GDM1 (cell line): ENCODE data around the gene PTPRN2.

ENCODE experiments used
- DNase-seq: peaks from one replicate; lab custom pipeline; 2025; lab: John Stamatoyannopoulos, UW

Gene PTPRN2

DNA sequence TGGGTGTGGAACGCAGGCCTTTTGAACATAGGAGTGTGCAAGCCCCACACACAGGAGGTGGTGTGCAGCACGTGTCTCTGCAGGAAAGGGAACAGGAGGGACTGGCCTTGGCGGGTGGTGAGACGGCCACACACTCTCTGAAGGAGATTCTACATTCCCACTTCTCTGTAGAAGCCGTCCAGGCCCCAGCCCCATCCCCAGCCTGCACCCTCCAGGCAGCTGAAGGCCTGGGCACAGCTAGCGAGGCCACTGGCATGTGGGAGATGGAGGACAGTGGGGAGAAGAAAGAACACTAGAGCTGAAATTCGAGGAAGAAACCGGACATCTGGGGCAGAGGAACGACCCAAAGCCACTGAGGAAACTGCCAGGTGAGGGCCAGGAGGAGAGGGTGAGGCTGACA lies 743.5 kb downstream of the PTPRN2 start:
- DNase-seq = no peak

DNA sequence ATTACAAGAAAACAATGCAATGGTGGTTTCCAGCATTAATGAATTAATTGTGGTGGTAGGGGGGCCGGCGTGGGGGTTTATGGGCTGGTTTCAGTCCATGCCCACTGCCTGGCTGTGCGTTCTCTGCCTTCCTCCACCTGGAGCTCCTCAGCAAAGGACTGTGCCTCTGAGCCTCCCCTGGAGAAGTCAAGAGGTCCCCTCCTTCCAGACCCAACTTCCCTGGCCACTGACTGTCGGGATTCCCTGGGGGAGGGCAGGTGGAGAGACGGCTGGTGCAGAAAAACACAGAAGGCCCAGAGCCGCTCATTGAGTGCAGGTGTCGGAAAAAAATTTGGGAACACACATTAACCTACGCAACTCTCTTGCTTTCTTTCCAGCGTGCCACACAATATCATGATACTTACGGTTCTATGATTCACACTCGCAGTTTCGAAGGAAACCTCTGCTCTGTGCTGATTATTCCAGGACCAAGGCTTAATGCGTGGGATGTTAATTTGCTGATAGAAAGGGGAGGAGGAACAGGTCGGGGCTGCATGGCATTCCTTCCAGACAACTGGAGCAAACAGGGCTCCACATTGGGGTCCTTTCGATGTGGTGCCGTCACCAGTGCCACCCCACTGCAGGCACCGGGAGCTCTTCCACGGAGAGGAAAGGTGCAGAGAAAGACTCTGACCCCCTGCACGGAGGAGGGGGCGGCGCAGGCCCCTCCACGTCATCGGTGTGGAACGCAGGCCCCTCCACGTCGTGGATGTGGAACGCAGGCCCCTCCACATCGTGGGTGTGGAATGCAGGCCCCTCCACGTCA lies 744.1 kb downstream of the PTPRN2 start:
- DNase-seq = no peak

DNA sequence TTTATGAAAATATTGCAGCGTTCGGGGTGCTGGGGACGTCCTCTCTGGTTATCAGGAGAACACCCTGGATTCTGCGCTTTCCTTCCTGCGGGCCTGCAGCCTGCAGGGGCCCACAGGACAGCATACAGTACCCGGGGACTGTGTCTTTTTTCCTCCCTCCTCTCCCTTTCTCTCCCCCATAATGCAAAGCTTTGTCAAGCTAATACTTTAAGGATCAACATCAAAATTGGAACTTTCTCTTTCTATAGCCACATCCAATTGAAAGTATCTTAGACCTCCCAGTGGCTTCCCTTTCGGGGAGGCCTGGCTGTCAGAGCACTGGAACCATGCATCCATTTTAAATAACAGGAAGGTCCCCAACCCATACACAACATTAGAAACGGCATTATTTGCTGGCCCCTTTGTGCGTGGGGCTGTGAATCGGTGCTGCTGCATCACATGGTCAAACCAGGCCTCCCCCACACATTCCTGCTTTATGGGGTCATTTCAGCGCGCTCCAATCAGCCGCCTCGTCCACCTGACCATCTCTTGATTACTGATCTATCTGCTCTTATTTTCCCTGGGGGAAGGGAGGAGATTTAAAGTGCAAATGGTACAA lies 745.8 kb downstream of the PTPRN2 start:
- no peak for DNase-seq

DNA sequence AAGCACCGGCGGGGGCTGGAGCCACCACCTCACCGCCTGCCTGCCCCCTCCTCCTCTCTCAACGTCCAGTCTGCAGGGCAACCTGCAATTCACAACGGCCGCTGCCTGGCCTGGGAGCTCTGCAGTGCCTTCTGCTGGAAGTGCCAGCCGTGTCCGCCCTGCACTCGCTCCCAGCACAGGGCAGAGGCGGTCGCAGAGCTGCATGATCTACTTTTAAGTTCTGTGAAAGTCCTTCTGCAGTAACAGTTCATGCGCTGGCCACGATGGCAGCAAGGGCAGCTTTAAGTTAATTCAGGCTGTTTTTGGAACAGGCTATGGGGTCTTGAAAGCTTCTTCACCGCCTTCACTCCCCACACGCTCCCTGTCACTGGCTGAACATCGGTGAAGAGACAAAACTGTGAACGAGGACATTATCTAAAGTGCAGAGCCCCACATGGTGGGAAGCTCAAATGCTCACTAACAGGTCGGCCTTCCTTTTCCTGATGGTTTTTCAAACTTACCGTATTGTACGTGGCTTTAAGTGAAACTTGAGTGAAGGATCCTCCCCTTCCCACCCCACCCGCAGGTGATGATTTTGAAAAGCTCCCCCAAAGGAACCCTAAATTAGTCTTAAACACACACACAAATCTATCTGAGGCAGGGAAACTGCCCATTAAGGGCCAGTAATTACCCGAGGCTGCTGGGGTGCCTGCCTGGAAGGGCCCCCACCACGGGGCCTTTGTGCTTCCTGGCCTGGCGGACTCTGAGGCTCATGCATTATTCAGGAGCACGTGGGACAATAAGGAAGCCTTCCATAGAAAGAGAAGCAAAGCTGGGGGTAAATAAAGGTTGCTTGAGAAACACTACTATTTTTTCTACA lies 746.5 kb downstream of the PTPRN2 start:
- no peak for DNase-seq

DNA sequence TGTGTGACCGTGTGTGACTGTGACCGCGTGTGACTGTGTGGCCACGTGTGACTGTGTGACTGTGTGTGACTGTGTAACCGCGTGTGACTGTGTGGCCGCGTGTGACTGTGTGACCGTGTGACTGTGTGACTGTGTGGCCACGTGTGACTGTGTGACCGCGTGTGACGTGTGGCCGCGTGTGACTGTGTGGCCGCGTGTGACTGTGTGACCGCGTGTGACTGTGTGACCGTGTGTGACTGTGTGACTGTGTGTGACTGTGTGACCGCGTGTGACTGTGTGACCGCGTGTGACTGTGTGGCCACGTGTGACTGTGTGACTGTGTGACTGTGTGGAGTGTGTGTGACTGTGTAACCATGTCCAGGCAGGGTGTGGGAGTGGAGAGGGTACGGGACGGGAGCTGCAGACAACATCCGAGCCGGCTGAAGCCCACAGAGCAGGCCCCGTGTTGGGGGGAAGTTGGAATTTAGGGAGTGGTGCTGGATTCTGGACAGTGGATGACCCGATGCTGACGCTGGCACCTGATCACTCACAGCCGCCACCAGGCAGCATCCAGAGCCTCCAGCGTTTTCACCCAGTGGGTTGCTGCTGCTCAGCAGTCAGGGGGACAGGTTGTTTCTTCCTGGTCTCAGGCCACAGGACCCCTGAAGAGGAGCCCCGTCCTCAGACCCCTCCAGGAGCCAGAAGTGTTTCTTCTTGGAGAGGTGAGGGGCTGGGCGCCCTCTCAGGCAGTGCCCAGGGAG lies 747.3 kb downstream of the PTPRN2 start:
- DNase-seq = no peak

DNA sequence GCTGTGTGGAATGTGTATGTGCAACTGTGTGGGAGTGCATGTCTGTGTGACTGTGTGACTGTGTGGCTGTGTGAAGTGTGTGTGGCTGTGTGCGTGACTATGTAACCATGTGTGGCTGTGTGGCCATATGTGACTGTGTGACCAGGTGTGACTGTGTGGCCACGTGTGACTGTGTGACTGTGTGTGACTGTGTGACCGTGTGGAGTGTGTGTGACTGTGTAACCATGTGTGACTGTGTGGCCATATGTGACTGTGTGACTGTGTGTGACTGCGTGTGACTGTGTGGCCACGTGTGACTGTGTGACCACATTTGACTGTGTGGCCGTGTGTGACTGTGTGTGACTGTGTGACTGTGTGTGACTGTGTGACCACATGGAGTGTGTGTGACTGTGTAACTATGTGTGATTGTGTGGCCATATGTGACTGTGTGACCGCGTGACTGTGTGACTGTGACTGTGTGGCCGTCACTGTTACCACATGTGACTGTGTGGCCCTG lies 747.9 kb downstream of the PTPRN2 start:
- no peak for DNase-seq

DNA sequence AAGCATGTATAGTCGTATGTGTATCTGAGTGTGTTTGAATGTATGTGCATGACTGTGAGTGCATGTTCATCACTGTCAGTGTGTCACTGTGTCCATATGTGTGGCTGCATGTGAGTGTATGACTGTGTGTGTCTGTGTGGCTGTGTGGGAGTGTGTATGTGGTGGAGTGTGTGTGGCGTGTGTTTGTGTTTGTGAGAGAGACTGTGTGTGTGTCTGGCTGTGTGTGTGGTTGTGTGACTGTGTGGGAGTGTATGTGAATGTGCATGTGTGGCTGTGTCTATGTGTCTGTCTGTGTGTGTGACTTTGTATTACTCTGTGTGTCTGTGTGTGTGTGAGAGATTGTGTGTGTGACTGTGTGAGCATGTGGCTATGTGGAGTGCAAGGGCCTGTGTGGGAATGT lies 748.4 kb downstream of the PTPRN2 start:
- no peak for DNase-seq

DNA sequence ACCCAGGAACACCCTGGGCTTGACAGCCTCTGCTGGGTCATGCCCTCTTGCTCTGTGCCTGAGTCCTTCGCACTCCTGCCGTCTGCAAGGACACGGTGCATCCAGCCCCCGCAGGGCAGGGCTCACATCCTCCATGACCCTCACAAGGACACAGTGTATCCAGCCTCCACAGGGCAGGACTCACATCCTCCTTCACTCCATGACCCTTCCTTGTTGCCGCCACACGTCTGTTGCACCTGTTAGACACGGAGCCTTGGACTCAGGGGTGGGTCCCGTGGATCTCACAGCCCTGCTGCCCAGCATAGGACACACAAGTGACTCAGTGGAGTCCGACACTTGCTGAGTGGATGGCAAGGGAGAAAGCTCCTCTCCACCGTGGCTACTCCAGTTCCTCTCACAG lies 750.1 kb downstream of the PTPRN2 start:
- DNase-seq = no peak

DNA sequence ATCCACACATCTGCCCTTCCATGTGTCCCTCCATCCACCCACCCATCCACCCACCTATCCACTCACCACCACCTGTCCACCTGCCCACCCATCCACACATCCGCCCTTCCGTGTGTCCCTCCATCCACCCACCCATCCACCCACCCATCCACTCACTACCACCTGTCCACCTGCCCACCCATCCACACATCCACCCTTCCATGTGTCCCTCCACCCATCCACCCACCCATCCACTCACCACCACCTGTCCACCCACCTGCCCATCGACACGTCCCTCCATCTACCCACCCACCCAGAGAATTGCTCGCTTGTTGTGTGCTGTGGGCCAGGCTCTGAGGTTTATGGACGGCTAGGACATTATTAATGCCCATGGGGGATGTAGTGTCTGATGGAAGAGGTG lies 750.6 kb downstream of the PTPRN2 start:
- DNase-seq = no peak

DNA sequence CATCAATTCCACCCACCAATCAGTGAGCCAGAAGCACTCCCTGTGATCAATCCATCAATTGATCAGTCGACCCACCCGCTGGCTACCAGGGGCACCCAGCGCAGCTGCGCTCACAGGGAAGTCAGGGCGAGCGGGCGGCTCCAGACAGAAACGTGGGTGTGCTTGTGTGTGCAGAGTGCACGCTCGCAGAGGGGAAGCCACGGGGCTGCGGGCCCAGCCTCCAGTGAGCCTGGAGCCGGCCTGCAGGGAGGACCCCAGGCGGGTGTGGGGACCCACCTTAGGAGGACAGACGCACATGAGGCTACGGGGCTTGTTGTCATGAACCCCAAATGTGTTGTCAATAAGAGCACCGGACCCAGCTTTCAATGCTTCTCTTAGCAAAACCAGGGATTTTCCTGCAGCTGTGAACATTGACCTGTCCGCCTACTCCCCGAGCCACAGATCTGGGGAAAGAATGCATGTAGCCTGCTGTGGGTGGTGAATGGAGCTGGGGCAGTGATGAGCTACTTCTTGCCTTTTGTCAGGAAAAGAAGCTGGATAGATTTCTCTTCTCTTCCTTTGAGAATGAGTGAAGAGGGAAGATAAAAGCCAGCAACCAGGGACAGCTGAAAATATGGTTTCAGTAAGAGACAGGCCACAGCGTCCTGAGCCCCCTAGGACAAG lies 753.0 kb downstream of the PTPRN2 start:
- no peak for DNase-seq

DNA sequence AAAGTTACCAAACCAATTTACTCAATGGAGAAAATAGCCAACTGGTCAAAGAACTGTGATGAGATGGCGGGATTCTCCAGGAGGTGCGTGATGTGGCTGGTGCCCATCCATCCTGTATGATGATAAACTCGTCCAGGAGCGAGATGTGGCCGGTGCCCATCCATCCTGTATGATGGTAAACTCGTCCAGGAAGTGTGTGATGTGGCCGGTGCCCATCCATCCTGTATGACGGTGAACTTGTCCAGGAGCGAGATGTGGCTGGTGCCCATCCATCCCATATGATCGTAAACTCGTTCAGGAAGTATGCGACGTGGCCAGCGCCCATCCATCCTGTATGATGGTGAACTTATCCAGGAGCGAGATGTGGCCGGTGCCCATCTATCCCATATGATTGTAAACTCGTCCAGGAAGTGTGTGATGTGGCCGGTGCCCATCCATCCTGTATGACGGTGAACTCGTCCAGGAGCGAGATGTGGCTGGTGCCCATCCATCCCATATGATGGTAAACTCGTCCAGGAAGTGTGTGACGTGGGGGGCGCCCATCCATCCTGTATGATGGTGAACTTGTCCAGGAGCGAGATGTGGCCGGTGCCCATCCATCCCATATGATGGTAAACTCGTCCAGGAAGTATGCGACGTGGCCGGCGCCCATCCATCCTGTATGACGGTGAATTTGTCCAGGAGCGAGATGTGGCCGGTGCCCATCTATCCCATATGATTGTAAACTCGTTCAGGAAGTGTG lies 754.6 kb downstream of the PTPRN2 start:
- DNase-seq = no peak

DNA sequence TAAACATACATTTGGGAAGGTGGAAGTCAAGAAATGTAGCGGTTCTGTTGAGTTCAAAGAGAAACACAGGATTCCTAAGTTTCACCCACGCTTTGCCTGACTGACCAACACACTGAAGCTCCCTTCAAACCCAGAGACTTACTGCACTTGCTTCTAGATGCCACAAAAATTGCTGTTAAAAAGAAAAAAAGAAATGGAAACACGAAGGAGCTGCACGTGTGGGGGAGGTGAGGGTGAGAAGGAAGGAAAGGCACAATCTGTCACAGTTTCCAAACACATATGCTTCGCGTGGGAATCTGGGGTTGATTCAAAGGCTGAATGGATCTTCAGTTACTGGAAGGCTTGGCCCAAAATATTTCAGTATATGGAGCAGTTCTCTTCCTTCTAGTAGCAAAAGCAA lies 755.2 kb downstream of the PTPRN2 start:
- DNase-seq = no peak

DNA sequence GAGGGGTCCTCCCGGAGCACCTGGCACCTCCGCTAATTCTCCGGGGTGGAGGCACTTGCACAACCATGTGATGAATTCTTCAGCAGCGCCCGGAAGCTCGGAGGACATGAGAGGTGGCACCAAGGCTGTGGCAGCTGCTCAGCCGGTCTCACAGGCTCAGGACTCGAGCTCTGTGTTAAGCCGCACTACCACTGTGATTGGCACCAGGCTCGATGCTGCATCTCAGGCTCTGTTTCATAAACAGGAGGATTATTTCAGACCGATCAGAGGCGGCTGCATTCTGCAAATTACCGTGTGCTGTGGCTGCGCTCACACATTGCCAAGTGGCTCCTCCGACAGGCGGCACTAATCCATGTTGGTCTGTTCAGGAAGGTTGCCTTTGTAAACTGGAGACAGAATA lies 755.6 kb downstream of the PTPRN2 start:
- DNase-seq = no peak

DNA sequence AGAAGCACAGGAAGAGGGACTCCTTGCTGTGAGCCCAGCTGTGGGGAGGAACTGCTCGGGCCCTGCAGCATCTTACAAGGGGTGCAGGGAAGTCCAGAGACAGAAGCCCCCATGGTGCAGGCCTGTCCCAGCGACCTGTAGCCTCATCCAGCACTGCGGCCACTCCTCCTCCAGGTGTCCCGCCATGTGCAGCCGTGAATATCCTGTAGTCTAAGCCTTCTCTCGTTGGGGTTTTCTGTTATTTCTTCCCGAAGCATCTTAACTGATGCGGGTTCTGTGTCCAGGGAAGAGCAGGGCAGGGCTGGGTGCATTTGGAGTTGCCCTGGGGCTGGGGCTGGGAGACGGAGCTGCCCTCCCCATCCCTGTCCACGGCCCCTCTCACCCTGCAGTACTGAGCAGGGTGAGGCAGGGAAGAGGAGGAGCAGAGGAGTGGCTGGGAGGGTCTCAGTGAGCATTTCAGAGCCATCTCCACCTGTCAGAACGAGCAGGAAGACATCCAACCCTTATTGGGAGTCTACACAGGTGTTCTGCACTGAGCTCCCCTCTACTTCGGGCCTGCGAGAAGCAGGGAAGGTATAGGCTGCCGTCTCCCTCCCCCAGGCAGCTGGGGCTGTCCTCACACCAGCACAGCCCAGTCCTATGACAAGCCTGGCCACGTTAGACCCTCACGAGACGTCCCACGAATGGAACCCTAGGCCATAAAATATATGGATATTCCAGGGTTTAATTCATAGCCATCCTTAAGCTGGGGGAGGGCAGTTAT lies 756.3 kb downstream of the PTPRN2 start:
- no peak for DNase-seq

DNA sequence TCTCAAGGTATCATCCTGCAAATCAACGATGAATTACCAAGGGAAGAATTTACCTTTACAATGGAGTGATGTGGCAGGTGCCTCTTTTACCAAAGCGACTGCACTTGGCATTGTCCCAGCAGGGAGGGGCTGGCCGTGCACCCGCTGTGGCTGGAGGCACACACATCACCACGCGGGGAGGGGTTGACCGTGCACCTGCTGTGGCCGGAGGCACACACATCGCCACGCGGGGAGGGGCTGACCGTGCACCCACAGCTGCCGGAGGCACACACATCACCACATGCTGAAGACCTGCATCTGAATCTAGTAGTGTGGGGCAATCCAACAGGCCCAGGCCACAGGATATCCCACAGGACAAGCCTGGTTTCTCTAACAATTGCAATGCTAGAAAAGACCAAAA lies 757.3 kb downstream of the PTPRN2 start:
- DNase-seq = no peak

DNA sequence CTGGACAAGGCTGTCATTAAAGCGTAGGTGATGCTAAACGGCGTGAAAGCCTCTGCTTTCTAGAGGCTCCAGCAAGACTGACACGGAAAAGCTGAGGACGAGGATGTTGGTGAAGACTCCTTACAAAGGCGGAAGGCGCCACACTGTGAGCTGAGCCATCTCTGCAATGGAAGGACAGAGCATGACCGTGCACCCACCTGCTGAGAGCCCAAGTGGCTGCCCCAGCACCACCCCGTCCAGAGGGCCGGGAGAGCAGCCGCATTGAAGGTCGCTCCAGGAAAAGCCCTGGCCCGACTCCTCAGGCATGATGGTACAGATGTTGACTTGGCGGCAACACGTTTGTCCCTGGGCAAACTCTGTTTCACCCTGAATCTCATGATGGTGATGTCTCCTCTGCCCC lies 758.1 kb downstream of the PTPRN2 start:
- no peak for DNase-seq

DNA sequence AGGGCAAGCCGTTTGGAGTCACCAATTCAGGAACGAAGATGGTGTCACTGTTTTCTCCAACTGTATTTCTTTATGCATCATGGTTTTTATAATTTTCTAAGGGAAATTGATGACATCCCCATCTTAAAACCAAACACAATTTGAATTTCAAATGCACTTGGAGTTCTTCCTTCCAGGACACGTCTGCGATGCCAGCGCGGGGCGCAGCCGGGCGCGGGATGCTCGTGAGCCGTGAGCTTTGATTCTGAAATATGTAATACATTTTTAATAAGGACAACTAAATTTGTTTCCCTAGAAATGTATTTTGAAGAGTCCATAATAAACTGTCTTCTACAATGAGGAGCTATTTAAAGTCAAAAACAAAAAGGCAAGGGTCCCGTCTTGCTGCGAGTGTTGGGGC lies 758.7 kb downstream of the PTPRN2 start:
- DNase-seq = no peak

DNA sequence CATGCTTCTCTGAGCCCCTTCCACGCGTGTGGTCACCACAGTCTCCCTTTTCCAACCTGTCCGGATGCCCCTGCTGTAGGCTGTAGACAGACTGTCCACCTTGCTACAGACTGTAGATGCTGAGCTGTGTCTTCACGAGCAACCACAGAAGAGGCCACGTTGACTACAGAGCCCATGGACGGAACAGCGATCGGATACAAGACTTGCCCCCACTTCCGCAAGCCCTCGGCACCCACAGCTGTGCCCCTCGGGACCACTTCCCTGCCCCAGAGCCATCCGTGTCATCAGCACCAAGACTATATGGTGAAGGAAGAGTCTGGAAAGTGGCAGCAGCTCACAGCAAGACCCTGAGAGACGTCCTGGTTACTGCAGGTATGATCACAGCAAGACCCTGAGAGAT lies 759.4 kb downstream of the PTPRN2 start:
- no peak for DNase-seq

DNA sequence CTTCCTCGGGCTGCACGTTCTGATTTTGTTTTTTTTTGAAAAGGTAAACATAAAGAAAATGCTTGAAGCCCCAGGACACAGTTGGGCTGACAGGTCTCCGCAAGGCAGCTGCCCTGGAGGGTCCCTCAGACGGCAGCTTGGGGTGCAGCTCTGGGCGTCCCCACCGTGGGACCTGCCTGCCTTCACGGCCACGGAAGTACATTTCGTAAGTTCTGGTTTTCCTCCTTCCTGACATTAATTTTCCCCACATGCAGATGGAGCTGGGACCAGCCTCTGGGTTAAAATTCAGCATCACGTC lies 759.8 kb downstream of the PTPRN2 start:
- DNase-seq = no peak
